Right ventricle myocardium superior (tissue), 1 donor: ENCODE results near the gene PHYKPL. TPM values are rescaled to one million over a fixed set of nuclear protein-coding genes. Genes with fewer than 3 reads are reported as not detected.
"Not testable (repeated sequence)": the region's sequence is repeated elsewhere in the genome, so short reads cannot be mapped to it uniquely, and the experiment has no call there.

Experiments used
- ATAC-seq: fragments of 200-7000 bp; cut with Tn5 transposase; one replicate; pipeline ENCODE4 v1.9.1; 2020; ENCODE audit warnings: mild to moderate bottlenecking; ENCODE audit not compliant: poor library complexity
- DNase-seq: peaks from one replicate; pipeline ENCODE4 v3.0.0-alpha.2; 2020
- intact Hi-C: fragments of 100-400 bp; cut with DNase I; formaldehyde crosslinking; loops from one replicate; pipeline ENCODE4 v1.11.2; 2022
- total RNA-seq: library from RNA; stranded (reverse); fragmentation: NEBNext Ultra II Directional; extraction: Animal tissue kit (Norgen Biotek cat#: 25700); gene quantifications from one replicate; pipeline ENCODE4 v1.2.1, GENCODE V29; 2021
- donor health status: DM: no; HTN: yes; CAD: no; lungs with severe emphysema.

The PHYKPL gene
- total RNA-seq, 1 donor from 2014 or later = 34.4 TPM

- DNase-seq (no peak), ATAC-seq (no peak)
- intact Hi-C loops = no loop called here
These were observed 36.9 kb upstream of the PHYKPL start for GRCh38 chr5:178269499-178269898.

- no peak for ATAC-seq
- no peak for DNase-seq
- intact Hi-C loops = no loop called here
These were observed 35.3 kb upstream of the PHYKPL start for GRCh38 chr5:178267876-178268275.

- no peak for DNase-seq
These were observed 34.6 kb upstream of the PHYKPL start for GRCh38 chr5:178267245-178267644.

GRCh38 chr5:178266581-178266980 lies 34.0 kb upstream of the PHYKPL start:
- DNase-seq (no peak), ATAC-seq (no peak)
- intact Hi-C loops = no loop called here

More at GRCh38 chr5:178267245-178267644, 34.6 kb upstream of the PHYKPL start:
- intact Hi-C loops = no loop called here
- peak; percentile 75 for ATAC-seq

- intact Hi-C loops = no loop called here
- no peak for DNase-seq
- ATAC-seq = no peak
These were observed 33.1 kb upstream of the PHYKPL start for GRCh38 chr5:178265746-178266145.

GRCh38 chr5:178264044-178264443 lies 31.4 kb upstream of the PHYKPL start:
- ATAC-seq = no peak
- DNase-seq = no peak
- intact Hi-C loops = no loop called here

- no peak for DNase-seq
These were observed 29.3 kb upstream of the PHYKPL start for GRCh38 chr5:178261666-178262600.

GRCh38 chr5:178259623-178260536 lies 27.3 kb upstream of the PHYKPL start:
- ATAC-seq = no peak
- no peak for DNase-seq
- intact Hi-C loops = no loop called here

More at GRCh38 chr5:178261666-178262600, 29.3 kb upstream of the PHYKPL start:
- intact Hi-C loops = no loop called here
- no peak for ATAC-seq

GRCh38 chr5:178257650-178258049 lies 25.0 kb upstream of the PHYKPL start:
- ATAC-seq (no peak), DNase-seq (no peak)
- intact Hi-C loops = no loop called here

GRCh38 chr5:178256746-178257145 lies 24.1 kb upstream of the PHYKPL start:
- intact Hi-C loops = no loop called here
- DNase-seq (no peak), ATAC-seq (no peak)

GRCh38 chr5:178253632-178254031 lies 21.0 kb upstream of the PHYKPL start:
- ATAC-seq, intact Hi-C loops, DNase-seq: not testable (repeated sequence)

- DNase-seq = no peak
- no peak for ATAC-seq
- intact Hi-C loops = no loop called here
These were observed 19.7 kb upstream of the PHYKPL start for GRCh38 chr5:178252258-178252657.

- no peak for DNase-seq
- intact Hi-C loops = no loop called here
- ATAC-seq = peak; percentile 38
These were observed 17.7 kb upstream of the PHYKPL start for GRCh38 chr5:178250263-178250662.

- DNase-seq (peak; percentile 68), ATAC-seq (peak; percentile 89)
- intact Hi-C loops = no loop called here
These were observed 16.8 kb upstream of the PHYKPL start for GRCh38 chr5:178249191-178249989.

GRCh38 chr5:178248750-178249149 lies 16.1 kb upstream of the PHYKPL start:
- intact Hi-C loops = no loop called here
- ATAC-seq (no peak), DNase-seq (no peak)

GRCh38 chr5:178247481-178248456 lies 15.2 kb upstream of the PHYKPL start:
- DNase-seq (no peak), ATAC-seq (no peak)
- intact Hi-C loops = no loop called here

GRCh38 chr5:178246624-178247279 lies 14.2 kb upstream of the PHYKPL start:
- DNase-seq (no peak), ATAC-seq (no peak)
- intact Hi-C loops = no loop called here
